SK-N-MC (cell line): Measurements from ENCODE around the gene C2CD2.
"Not testable (repeated sequence)": the region's sequence is repeated elsewhere in the genome, so short reads cannot be mapped to it uniquely, and the experiment has no call there.

Source experiments
- DNase-seq: peaks from one replicate; pipeline ENCODE4 v3.0.0-alpha.2; 2011; ENCODE audit warnings: low read depth, low spot score
- H3K27ac ChIP-seq: fragments of 200-600 bp; sonication (generic); 2 replicates; pipeline ENCODE4 v1.5.1; 2016; ENCODE audit warnings: mixed run types
- H3K36me3 ChIP-seq: fragments of 200-600 bp; sonication (generic); 2 replicates; pipeline ENCODE4 v1.6.1; 2017; ENCODE audit warnings: antibody characterized with exemption, low read length, mixed read lengths; ENCODE audit not compliant: insufficient read depth
- H3K4me3 ChIP-seq: fragments of 200-600 bp; sonication (generic); 2 replicates; pipeline ENCODE4 v1.5.1; 2016
- H3K9ac ChIP-seq: fragments of 200-600 bp; sonication (generic); 2 replicates; pipeline ENCODE4 v1.8.0; 2017; ENCODE audit warnings: mixed run types, mixed read lengths; ENCODE audit not compliant: insufficient read length
- H3K9me3 ChIP-seq: fragments of 200-600 bp; sonication (generic); 2 replicates; pipeline ENCODE4 v1.6.1; 2017; ENCODE audit warnings: low read depth, mild to moderate bottlenecking, antibody characterized with exemption, low read length, moderate library complexity, mixed read lengths
- EZH2 ChIP-seq: fragments of 200-600 bp; sonication (generic); IDR thresholded peaks from one replicate; pipeline ENCODE4 v1.6.1; 2017; ENCODE audit warnings: antibody characterized with exemption
- FOXP2 ChIP-seq: optimal IDR thresholded peaks from 2 replicates; pipeline ENCODE3; 2011; ENCODE audit warnings: mild to moderate bottlenecking, moderate library complexity; ENCODE audit not compliant: insufficient read depth; ENCODE audit errors: extremely low read length, control extremely low read depth
- POLR2AphosphoS5 ChIP-seq: IDR thresholded peaks from 2 replicates; pipeline ENCODE4 v1.6.1; 2012; ENCODE audit warnings: mild to moderate bottlenecking, low read depth, low read length, borderline replicate concordance

C2CD2 gene

DNA sequence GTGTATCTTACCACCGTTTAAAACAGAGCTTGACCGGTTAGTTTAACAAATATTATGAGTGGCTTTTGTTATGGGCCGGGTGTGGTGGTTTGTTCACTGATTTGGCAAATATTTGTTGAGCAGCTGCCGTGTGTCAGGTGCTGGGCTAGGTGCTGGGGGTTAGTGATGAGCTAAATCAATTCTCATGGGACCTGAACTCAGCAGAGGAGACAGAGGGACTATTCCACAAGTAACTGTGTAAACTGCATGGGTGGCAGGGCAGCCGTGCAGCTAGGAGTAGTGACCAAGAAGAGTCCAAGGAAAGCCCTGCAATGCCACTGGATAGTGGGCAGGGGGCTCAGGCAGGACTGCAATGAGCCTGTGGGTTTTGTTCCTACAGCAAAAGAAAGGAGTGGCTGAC is 11.2 kb upstream of the C2CD2 start:
- TF ChIP-seq POLR2AphosphoS5 (no peak), FOXP2 (no peak), EZH2 (no peak)
- Histone ChIP-seq H3K4me3 (no peak overlapping the region), H3K36me3 (no peaks in the 10 kb centered on the region), H3K9ac (no peak overlapping the region), H3K27ac (no peak overlapping the region), H3K9me3 (no peaks in the 10 kb centered on the region)
- DNase-seq, result no peak

- no peak for DNase-seq
- Histone ChIP-seq H3K9ac (no peak overlapping the region), H3K4me3 (no peak overlapping the region), H3K9me3 (no peaks in the 10 kb centered on the region), H3K36me3 (no peaks in the 10 kb centered on the region), H3K27ac (no peak overlapping the region)
- no peak for TF ChIP-seq FOXP2
- no peak for TF ChIP-seq EZH2
- TF ChIP-seq POLR2AphosphoS5, result no peak
Observed at GRCh38 chr21:41964171-41964570, 10.4 kb upstream of the C2CD2 start.

DNA sequence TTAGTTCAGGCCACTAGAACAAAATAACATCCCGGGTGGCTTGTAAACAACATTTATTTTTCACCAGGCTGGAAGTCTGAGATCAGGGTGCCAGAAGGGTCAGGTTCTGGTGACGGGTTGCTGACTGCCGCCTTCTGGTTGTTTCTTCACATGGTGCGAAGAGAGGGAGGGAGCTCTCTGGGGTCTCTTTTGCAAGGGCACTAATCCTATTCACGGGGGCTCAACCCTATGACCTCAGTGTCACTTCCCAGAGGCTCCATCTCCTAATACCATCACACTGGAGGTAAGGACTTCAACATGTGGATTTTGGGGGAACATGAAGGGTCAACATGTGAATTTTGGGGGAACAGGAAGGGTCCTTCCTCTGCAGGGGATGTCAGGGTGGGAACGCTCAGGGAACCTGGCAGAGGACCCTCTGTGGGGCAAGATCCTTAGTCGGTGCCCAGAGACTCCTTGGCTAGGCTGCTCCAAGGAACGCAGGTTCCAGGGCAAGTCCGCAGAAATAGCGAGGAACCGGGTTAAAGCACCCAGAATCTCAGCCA is 8.7 kb upstream of the C2CD2 start:
- Histone ChIP-seq H3K4me3 (no peak overlapping the region), H3K36me3 (no peaks in the 10 kb centered on the region), H3K9me3 (no peaks in the 10 kb centered on the region), H3K9ac (no peak overlapping the region), H3K27ac (no peak overlapping the region)
- TF ChIP-seq POLR2AphosphoS5 (no peak), EZH2 (no peak), FOXP2 (no peak)
- no peak for DNase-seq

GRCh38 chr21:41961753-41962152 is 7.9 kb upstream of the C2CD2 start:
- Histone ChIP-seq H3K27ac (no peak overlapping the region), H3K4me3 (no peak overlapping the region), H3K9me3 (no peaks in the 10 kb centered on the region), H3K36me3 (no peaks in the 10 kb centered on the region), H3K9ac (no peak overlapping the region)
- DNase-seq, result no peak
- TF ChIP-seq POLR2AphosphoS5 (no peak), EZH2 (no peak), FOXP2 (no peak)

DNA sequence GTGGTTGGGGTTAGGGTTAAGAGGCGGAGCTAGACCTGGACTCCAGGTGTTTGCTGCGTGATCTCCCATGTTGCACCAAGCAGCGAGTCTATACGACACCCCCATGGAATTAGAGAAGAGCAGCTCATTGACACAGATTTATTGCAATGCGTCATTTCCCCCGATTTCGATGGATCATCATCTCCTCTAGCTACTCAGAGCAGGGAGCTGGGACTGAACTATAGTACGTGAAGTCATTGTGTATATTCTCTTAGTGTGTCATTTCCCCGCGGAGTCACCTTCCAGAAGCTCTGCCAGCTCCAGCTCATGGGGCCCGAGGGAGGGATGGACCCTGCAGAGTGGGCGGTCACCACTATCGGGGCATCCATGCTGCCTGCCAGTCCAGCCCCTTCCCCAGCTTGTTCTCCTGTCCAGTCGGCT is 7.5 kb upstream of the C2CD2 start:
- Histone ChIP-seq H3K36me3 (no peaks in the 10 kb centered on the region), H3K9me3 (no peaks in the 10 kb centered on the region), H3K9ac (no peak overlapping the region), H3K27ac (no peak overlapping the region), H3K4me3 (no peak overlapping the region)
- no peak for DNase-seq
- TF ChIP-seq POLR2AphosphoS5 (no peak), EZH2 (no peak), FOXP2 (no peak)

GRCh38 chr21:41960386-41960785 is 6.6 kb upstream of the C2CD2 start:
- DNase-seq, result no peak
- Histone ChIP-seq H3K9me3 (no peaks in the 10 kb centered on the region), H3K27ac (no peak overlapping the region), H3K4me3 (no peak overlapping the region), H3K36me3 (no peaks in the 10 kb centered on the region), H3K9ac (no peak overlapping the region)
- TF ChIP-seq POLR2AphosphoS5 (no peak), EZH2 (no peak), FOXP2 (no peak)

DNA sequence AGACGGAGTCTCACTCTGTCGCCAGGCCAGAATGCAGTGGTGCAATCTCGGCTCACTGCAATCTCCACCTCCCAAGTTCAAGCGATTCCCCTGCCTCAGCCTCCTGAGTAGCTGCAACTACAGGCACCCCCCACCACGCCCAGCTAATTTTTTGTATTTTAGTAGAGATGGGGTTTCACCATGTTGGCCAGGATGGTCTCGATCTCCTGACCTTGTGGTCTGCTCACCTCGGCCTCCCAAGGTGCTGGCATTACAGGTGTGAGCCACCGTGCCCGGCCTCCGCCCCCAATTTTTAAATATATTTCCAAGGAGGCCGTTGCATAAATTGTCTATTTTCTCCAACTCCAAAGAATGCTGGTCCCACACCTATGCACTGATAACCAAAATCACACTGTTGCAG is 5.9 kb upstream of the C2CD2 start:
- not testable (repeated sequence) for H3K4me3 ChIP-seq, H3K9ac ChIP-seq, DNase-seq, H3K27ac ChIP-seq, H3K36me3 ChIP-seq, H3K9me3 ChIP-seq

- H3K9ac ChIP-seq, result no peak overlapping the region
- no peaks in the 10 kb centered on the region for H3K9me3 ChIP-seq
- no peak overlapping the region for H3K4me3 ChIP-seq
- TF ChIP-seq EZH2 (no peak), FOXP2 (no peak), POLR2AphosphoS5 (no peak)
- H3K27ac ChIP-seq, result no peak overlapping the region
- DNase-seq, result no peak
- H3K36me3 ChIP-seq, result no peaks in the 10 kb centered on the region
Observed at GRCh38 chr21:41958886-41959563, 5.2 kb upstream of the C2CD2 start.
